Chondrocyte (in vitro differentiated cells): Measurements from ENCODE around the gene KRT39. TPM values are rescaled to one million over a fixed set of nuclear protein-coding genes. Genes with fewer than 3 reads are reported as not detected.

Experiments
- DNase-seq: peaks from one replicate; pipeline ENCODE4 v3.0.0; 2021; ENCODE audit warnings: mixed read lengths, low spot score
- H3K27ac Mint-ChIP-seq: one replicate; pipeline ENCODE4 v1.8.0; 2021; ENCODE audit warnings: mild to moderate bottlenecking, moderate library complexity, mixed read lengths; ENCODE audit not compliant: unreplicated experiment
- H3K27me3 Mint-ChIP-seq: 2 replicates; pipeline ENCODE4 v1.8.0; 2021; ENCODE audit warnings: low read depth, mixed read lengths
- H3K36me3 Mint-ChIP-seq: 2 replicates; pipeline ENCODE4 v1.8.0; 2021; ENCODE audit warnings: low read depth, mixed read lengths
- H3K4me1 Mint-ChIP-seq: 2 replicates; pipeline ENCODE4 v1.8.0; 2021; ENCODE audit warnings: low read depth, mild to moderate bottlenecking, mixed read lengths
- H3K4me3 Mint-ChIP-seq: one replicate; pipeline ENCODE4 v1.8.0; 2021; ENCODE audit warnings: mild to moderate bottlenecking, moderate library complexity, mixed read lengths; ENCODE audit not compliant: unreplicated experiment
- H3K9me3 Mint-ChIP-seq: 2 replicates; pipeline ENCODE4 v1.8.0; 2021; ENCODE audit warnings: low read depth, mixed read lengths
- CTCF ChIP-seq: fragments of 200-600 bp; sonication (generic); IDR thresholded peaks from 2 replicates; pipeline ENCODE4 v1.5.0; 2021; ENCODE audit warnings: antibody characterized with exemption, mild to moderate bottlenecking, moderate library complexity
- total RNA-seq: library from RNA; stranded (reverse); gene quantifications from 3 replicates; pipeline ENCODE4 v1.2.1, GENCODE V29; 2021

The KRT39 gene
- total RNA-seq, 1 donor from 2014 or later: not detected

- no peak for DNase-seq
- no peaks in the 10 kb centered on the region for H3K36me3 Mint-ChIP-seq
- H3K9me3 Mint-ChIP-seq: no peaks in the 10 kb centered on the region
- H3K27me3 Mint-ChIP-seq: no peaks in the 10 kb centered on the region
- no peak overlapping the region for H3K27ac Mint-ChIP-seq
- H3K4me1 Mint-ChIP-seq: peaks cover 14% of the 10 kb centered on the region
- H3K4me3 Mint-ChIP-seq: no peak overlapping the region
- no peak for TF ChIP-seq CTCF
Observed at GRCh38 chr17:40975516-40975915, 8.8 kb upstream of the KRT39 start.

- Mint-ChIP-seq H3K36me3 (peaks cover 1% of the 10 kb centered on the region), H3K27ac (no peak overlapping the region), H3K27me3 (no peaks in the 10 kb centered on the region), H3K4me1 (peaks cover 9% of the 10 kb centered on the region), H3K4me3 (no peak overlapping the region), H3K9me3 (peaks cover 2% of the 10 kb centered on the region)
- no peak for TF ChIP-seq CTCF
- DNase-seq: no peak
Observed at GRCh38 chr17:40974366-40974765, 7.6 kb upstream of the KRT39 start.

DNA sequence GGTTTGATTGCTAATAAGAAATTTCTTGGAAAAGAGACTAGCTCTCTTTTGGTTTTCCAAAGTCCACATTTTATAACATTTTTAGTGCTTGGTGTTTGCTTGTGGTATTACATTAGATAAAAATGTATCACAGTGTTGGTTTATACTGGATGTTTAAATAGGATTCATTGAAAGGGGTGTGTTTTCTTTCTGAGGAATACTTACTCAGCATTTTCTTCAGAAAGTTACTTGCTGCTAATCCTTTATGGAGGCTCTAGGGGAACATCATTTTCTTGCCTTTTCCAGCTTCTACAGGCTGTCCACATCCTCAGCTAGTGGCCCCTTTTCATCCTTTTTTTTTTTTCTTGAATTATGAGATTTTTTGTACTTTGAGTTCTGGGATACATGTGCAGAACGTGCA lies 834 bp upstream of the KRT39 start:
- no peaks in the 10 kb centered on the region for H3K4me1 Mint-ChIP-seq
- H3K4me3 Mint-ChIP-seq: no peak overlapping the region
- TF ChIP-seq CTCF: no peak
- DNase-seq: no peak
- no peak overlapping the region for H3K27ac Mint-ChIP-seq
- H3K27me3 Mint-ChIP-seq: no peaks in the 10 kb centered on the region
- peaks cover 1% of the 10 kb centered on the region for H3K36me3 Mint-ChIP-seq
- peaks cover 15% of the 10 kb centered on the region for H3K9me3 Mint-ChIP-seq

DNA sequence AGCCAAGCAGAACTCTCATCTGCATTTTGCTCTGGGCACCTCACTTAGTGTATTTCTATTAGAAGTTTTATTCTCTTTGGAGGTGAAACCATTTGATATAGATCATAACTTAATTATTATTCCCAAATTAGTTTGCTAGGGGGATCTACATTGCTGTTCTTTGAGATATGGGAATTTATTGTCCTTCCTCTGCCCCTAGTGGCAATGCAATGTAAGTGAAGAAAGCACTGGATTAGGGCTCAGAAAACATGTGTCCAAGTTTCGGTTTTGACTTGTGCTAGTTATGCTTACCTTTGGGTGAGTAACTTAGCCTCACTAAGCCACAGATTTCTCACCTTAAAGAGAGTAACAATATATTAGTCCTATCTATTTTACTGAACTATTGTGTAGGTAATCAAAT lies 2.9 kb downstream of the KRT39 start:
- Mint-ChIP-seq H3K4me1 (no peaks in the 10 kb centered on the region), H3K27me3 (no peaks in the 10 kb centered on the region), H3K9me3 (peaks cover 13% of the 10 kb centered on the region), H3K27ac (no peak overlapping the region), H3K36me3 (no peaks in the 10 kb centered on the region), H3K4me3 (no peak overlapping the region)
- no peak for DNase-seq
- peak; percentile 81 for TF ChIP-seq CTCF

DNA sequence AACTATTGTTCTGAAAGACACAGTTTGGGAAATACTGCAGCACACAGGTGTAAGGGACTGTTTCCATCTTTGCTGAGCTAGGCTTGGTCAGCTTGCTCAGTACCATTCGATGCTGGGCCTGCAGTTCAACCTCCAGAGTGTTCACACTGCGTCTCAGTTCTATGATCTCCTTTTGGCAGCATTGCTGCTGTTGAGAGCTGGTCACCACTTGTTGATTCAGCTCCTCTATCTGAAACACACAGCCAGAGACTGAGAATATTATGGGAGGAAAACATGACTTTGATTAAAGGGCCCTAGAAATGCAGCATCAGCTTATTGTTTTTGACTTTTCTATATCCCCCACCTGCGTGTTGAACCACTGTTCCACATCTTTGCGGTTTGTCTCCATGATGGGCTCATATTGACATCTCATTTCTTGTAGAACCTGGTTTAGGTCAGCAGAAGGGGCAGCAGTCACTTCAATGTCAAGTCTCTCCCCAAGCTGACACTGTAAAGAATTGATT lies 4.6 kb downstream of the KRT39 start:
- DNase-seq: no peak
- no peak overlapping the region for H3K27ac Mint-ChIP-seq
- H3K4me1 Mint-ChIP-seq: peaks cover 12% of the 10 kb centered on the region
- H3K27me3 Mint-ChIP-seq: no peaks in the 10 kb centered on the region
- no peak overlapping the region for H3K4me3 Mint-ChIP-seq
- no peaks in the 10 kb centered on the region for H3K36me3 Mint-ChIP-seq
- no peak for TF ChIP-seq CTCF
- H3K9me3 Mint-ChIP-seq: peaks cover 13% of the 10 kb centered on the region
